ENCODE results near the gene ZNF469. TPM values are rescaled to one million over a fixed set of nuclear protein-coding genes. Genes with fewer than 3 reads are reported as not detected.

The ZNF469 gene
- polyA plus RNA-seq, 1 experiment, result 1.2 TPM

- DNase-seq (ENCODE audit: low read depth), result no peak
- ChIA-PET POLR2A (no interaction called here), CTCF (no interaction called here)
- TF ChIP-seq CTCF (IDR thresholded peaks at IDR 0.05; ENCODE audit: insufficient read depth, low read depth, low read length), result no peak
- Histone ChIP-seq H3K4me3 (ENCODE audit: low read depth, low read length) (no peak overlapping the region), H3K27me3 (ENCODE audit: control insufficient read depth, insufficient read depth, low read length) (no peaks in the 10 kb centered on the region), H3K36me3 (ENCODE audit: control insufficient read depth, insufficient read depth, low read length) (peaks cover 10% of the 10 kb centered on the region)
Observed at GRCh38 chr16:88421301-88421700, 38.5 kb downstream of the ZNF469 start.

GRCh38 chr16:88421871-88422433 lies 39.2 kb downstream of the ZNF469 start:
- POLR2A ChIA-PET, result no interaction called here
- CTCF ChIA-PET, result no interaction called here

GRCh38 chr16:88422733-88423447 lies 40.1 kb downstream of the ZNF469 start:
- POLR2A ChIA-PET, result no interaction called here
- H3K27me3 ChIP-seq (ENCODE audit: control insufficient read depth, insufficient read depth, low read length), result no peaks in the 10 kb centered on the region

More at GRCh38 chr16:88421871-88422433, 39.2 kb downstream of the ZNF469 start:
- Histone ChIP-seq H3K27me3 (ENCODE audit: control insufficient read depth, insufficient read depth, low read length) (no peaks in the 10 kb centered on the region), H3K36me3 (ENCODE audit: control insufficient read depth, insufficient read depth, low read length) (peaks cover 9% of the 10 kb centered on the region), H3K4me3 (ENCODE audit: low read depth, low read length) (no peak overlapping the region)
- TF ChIP-seq CTCF (IDR thresholded peaks at IDR 0.05; ENCODE audit: insufficient read depth, low read depth, low read length), result no peak
- no peak for DNase-seq (ENCODE audit: low read depth)

GRCh38 chr16:88423448-88423850 lies 40.7 kb downstream of the ZNF469 start:
- ChIA-PET CTCF (interaction anchor here (1.0 kb wide), 1 partner anchor 360 kb away, joined by 3 read pairs; no protein-coding TSS in a partner anchor), POLR2A (no interaction called here)
- no peak for DNase-seq (ENCODE audit: low read depth)
- no peaks in the 10 kb centered on the region for H3K27me3 ChIP-seq (ENCODE audit: control insufficient read depth, insufficient read depth, low read length)
- peaks cover 7% of the 10 kb centered on the region for H3K36me3 ChIP-seq (ENCODE audit: control insufficient read depth, insufficient read depth, low read length)
- TF ChIP-seq CTCF (IDR thresholded peaks at IDR 0.05; ENCODE audit: insufficient read depth, low read depth, low read length), result no peak
- H3K4me3 ChIP-seq (ENCODE audit: low read depth, low read length), result no peak overlapping the region

More at GRCh38 chr16:88422733-88423447, 40.1 kb downstream of the ZNF469 start:
- CTCF ChIA-PET, result interaction anchor here (1.0 kb wide), 1 partner anchor 360 kb away, joined by 3 read pairs; no protein-coding TSS in a partner anchor
- H3K36me3 ChIP-seq (ENCODE audit: control insufficient read depth, insufficient read depth, low read length), result peaks cover 9% of the 10 kb centered on the region
- H3K4me3 ChIP-seq (ENCODE audit: low read depth, low read length), result no peak overlapping the region
- no peak for TF ChIP-seq CTCF (IDR thresholded peaks at IDR 0.05; ENCODE audit: insufficient read depth, low read depth, low read length)
- no peak for DNase-seq (ENCODE audit: low read depth)

GRCh38 chr16:88424587-88425235 lies 42.0 kb downstream of the ZNF469 start:
- peaks cover 7% of the 10 kb centered on the region for H3K36me3 ChIP-seq (ENCODE audit: control insufficient read depth, insufficient read depth, low read length)
- CTCF ChIA-PET, result interaction anchor here (0.6 to 1.1 kb wide), 2 partner anchors 18 to 134 kb away, joined by 4 read pairs; no protein-coding TSS in a partner anchor
- POLR2A ChIA-PET, result no interaction called here
- H3K27me3 ChIP-seq (ENCODE audit: control insufficient read depth, insufficient read depth, low read length), result no peaks in the 10 kb centered on the region
- no peak overlapping the region for H3K4me3 ChIP-seq (ENCODE audit: low read depth, low read length)
- no peak for DNase-seq (ENCODE audit: low read depth)
- TF ChIP-seq CTCF (IDR thresholded peaks at IDR 0.05; ENCODE audit: insufficient read depth, low read depth, low read length), result no peak
